K562 (cell line): ENCODE data around the gene EDARADD. TPM values are rescaled to one million over a fixed set of nuclear protein-coding genes. Genes with fewer than 3 reads are reported as not detected.

ENCODE experiments used
- DEAF1 ChIP-seq: fragments of 450-650 bp; formaldehyde crosslinking; IDR thresholded peaks from 2 replicates; pipeline ENCODE4 v1.4.0; 2020; ENCODE audit warnings: mild to moderate bottlenecking, moderate library complexity
- ESRRA ChIP-seq: fragments of 450-650 bp; IDR thresholded peaks from 2 replicates; pipeline ENCODE4 v1.6.1; 2014; ENCODE audit warnings: low read depth, mild to moderate bottlenecking, moderate library complexity, borderline replicate concordance
- GTF3C2 ChIP-seq: IDR thresholded peaks from 3 replicates; pipeline ENCODE4 v1.6.1; 2011; ENCODE audit warnings: borderline replicate concordance, mild to moderate bottlenecking, moderate library complexity; ENCODE audit not compliant: insufficient read length; ENCODE audit errors: extremely low read depth
- HMGXB4 ChIP-seq: sonication (generic); formaldehyde crosslinking; IDR thresholded peaks from 2 replicates; pipeline ENCODE4 v1.8.1; 2023; ENCODE audit warnings: mild to moderate bottlenecking, missing genetic modification reagents
- JUN ChIP-seq, 2 experiments: sonication (generic) in 1 of 2; formaldehyde crosslinking in 1 of 2; IDR thresholded peaks; 2 replicates each; pipeline versions ENCODE4 v1.6.1 to v1.8.0; 2012 to 2022; ENCODE audit warnings: borderline replicate concordance in 2 of 2, mild to moderate bottlenecking in 2 of 2, improper control_type of control experiment in 1 of 2, low read depth in 1 of 2, low read length in 1 of 2, missing genetic modification reagents in 1 of 2
- MCM5 ChIP-seq: fragments of 450-650 bp; IDR thresholded peaks from 2 replicates; pipeline ENCODE4 v1.6.1; 2016; ENCODE audit warnings: low read depth
- MYC ChIP-seq, 2 experiments: fragments of 250-450 bp in 1 of 2; sonication (Bioruptor Pico) in 1 of 2; IDR thresholded peaks; 2 replicates each; pipeline versions ENCODE4 v1.5.1 to v1.6.1; 2012 to 2021; ENCODE audit warnings: low read depth in 2 of 2, borderline replicate concordance in 1 of 2, improper control_type of control experiment in 1 of 2, low read length in 1 of 2, mild to moderate bottlenecking in 1 of 2, moderate library complexity in 1 of 2
- POLR2A ChIP-seq: fragments of 450-650 bp; conservative IDR thresholded peaks from 2 replicates; pipeline ENCODE4 v1.6.1; 2016
- RAD21 ChIP-seq, 2 experiments: fragments of 250-450 bp in 1 of 2; fragments of 450-650 bp in 1 of 2; sonication (Bioruptor Pico) in 1 of 2; formaldehyde crosslinking in 1 of 2; IDR thresholded peaks in 1 of 2; conservative IDR thresholded peaks in 1 of 2; 2 replicates each; pipeline versions ENCODE4 v1.4.0 to v1.8.0; 2020 to 2022; ENCODE audit warnings: mild to moderate bottlenecking in 2 of 2, moderate library complexity in 1 of 2
- SMARCE1 ChIP-seq: fragments of 450-650 bp; IDR thresholded peaks from 2 replicates; pipeline ENCODE4 v1.7.1; 2016; ENCODE audit warnings: mild to moderate bottlenecking
- SRSF7 ChIP-seq: fragments of 200-400 bp; formaldehyde crosslinking; optimal IDR thresholded peaks from 2 replicates; pipeline ENCODE3; 2017; ENCODE audit warnings: mild to moderate bottlenecking, low read depth, low read length
- U2AF1 ChIP-seq: fragments of 200-400 bp; formaldehyde crosslinking; optimal IDR thresholded peaks from 2 replicates; pipeline ENCODE3; 2017; ENCODE audit warnings: mild to moderate bottlenecking, low read depth, low read length, moderate library complexity
- ZBTB11 ChIP-seq, 3 experiments: fragments of 200-800 bp in 1 of 3; fragments of 250-450 bp in 1 of 3; fragments of 450-650 bp in 1 of 3; sonication (Bioruptor Pico) in 1 of 3; sonication (Bioruptor generic) in 1 of 3; formaldehyde crosslinking in 1 of 3; IDR thresholded peaks; 2 replicates each; pipeline versions ENCODE4 v1.6.1 to v1.8.0; 2016 to 2022; ENCODE audit warnings: mild to moderate bottlenecking in 2 of 3, missing genetic modification characterization in 2 of 3, missing compliant biosample characterization in 1 of 3, moderate library complexity in 1 of 3
- ZNF764 ChIP-seq: fragments of 250-450 bp; sonication (Bioruptor Pico); IDR thresholded peaks from 2 replicates; pipeline ENCODE4 v1.4.0; 2020; ENCODE audit warnings: low read depth, mild to moderate bottlenecking, moderate library complexity
- ZNF79 ChIP-seq: fragments of 250-450 bp; sonication (Bioruptor Pico); IDR thresholded peaks from 2 replicates; pipeline ENCODE4 v1.4.0; 2020; ENCODE audit warnings: low read depth, mild to moderate bottlenecking, moderate library complexity
- polyA plus RNA-seq, 8 experiments: library from polyadenylated mRNA; depleted of rRNA in 4 of 8; stranded (reverse) in 5 of 8; unstranded in 3 of 8; fragments of >200 nt; fragmentation: Nextera tagmentation in 2 of 8; fragmentation: Illumina TruSeq in 1 of 8; extraction: Ambion mirVana in 2 of 8; extraction: Trizol in 1 of 8; gene quantifications; 2 replicates each; pipeline versions ENCODE4 v1.2.1 to v1.2.3, GENCODE V29; 2011 to 2014; ENCODE audit warnings: inconsistent platforms in 1 of 8, missing spikeins in 1 of 8
- total RNA-seq, 7 experiments: library from RNA; depleted of rRNA in 6 of 7; stranded (reverse); fragments of >200 nt in 6 of 7; fragmentation: Illumina TruSeq in 2 of 7; extraction: Trizol in 2 of 7; gene quantifications; 2 replicates each; pipeline versions ENCODE4 v1.2.1 to v1.2.3, GENCODE V29; 2011 to 2021; ENCODE audit warnings: low replicate concordance in 1 of 7

The EDARADD gene
- total and polyA plus RNA-seq, 9 of the 15 experiments (the other 6 are each of a cell fraction or from before 2014, with no cell fraction given), result 0.46 to 32.4 (median 20.6) TPM

GRCh38 chr1:236523704-236524141 is 129.6 kb downstream of the EDARADD start, which contains the start of gene LGALS8 (continued):
- peak in 2 of 3 experiments; percentile 0 to 69; a peak in 1 of 6 replicates for TF ChIP-seq ZBTB11 (CRISPR knock-in tag; IDR thresholded peaks at IDR 0.05)
- TF ChIP-seq ZNF79 (CRISPR knock-in tag), result no peak
- peak; percentile 48; the same call in 1 of the 2 replicates for TF ChIP-seq MYC (IDR thresholded peaks at IDR 0.05; ENCODE audit: low read depth, low read length)
- TF ChIP-seq MYC (CRISPR knock-in tag; IDR thresholded peaks at IDR 0.05; ENCODE audit: borderline replicate concordance, low read depth), result peak; percentile 69; the same call in 1 of the 2 replicates
- peak; percentile 37 for TF ChIP-seq U2AF1
- TF ChIP-seq POLR2A, result peak; percentile 80; the same call in 1 of the 2 replicates
- 0 out of 4 replicates have a peak, but pooled peaks of 1 of the 2 experiments have one; percentile 23 for TF ChIP-seq RAD21 (CRISPR knock-in tag; conservative IDR thresholded peaks at IDR 0.05 in 1 of 2, IDR thresholded peaks at IDR 0.05 in 1 of 2)
- TF ChIP-seq ESRRA, result peak; percentile 16; the same call in 1 of the 2 replicates
- TF ChIP-seq DEAF1 (CRISPR knock-in tag), result 0 out of 2 replicates have a peak, but pooled peaks have one; percentile 37
- TF ChIP-seq SMARCE1, result 0 out of 2 replicates have a peak, but pooled peaks have one; percentile 28
- TF ChIP-seq GTF3C2, result no peak
- TF ChIP-seq SRSF7, result no peak
- TF ChIP-seq MCM5, result no peak
- TF ChIP-seq HMGXB4 (CRISPR knock-in tag), result 0 out of 2 replicates have a peak, but pooled peaks have one; percentile 49
- peak; percentile 32; the same call in 1 of the 2 replicates for TF ChIP-seq JUN (IDR thresholded peaks at IDR 0.05; ENCODE audit: borderline replicate concordance, low read depth, low read length)
- TF ChIP-seq JUN (CRISPR knock-in tag; IDR thresholded peaks at IDR 0.05; ENCODE audit: borderline replicate concordance), result peak; percentile 65; the same call in 1 of the 2 replicates
- TF ChIP-seq ZNF764 (CRISPR knock-in tag), result no peak
